IPS DF 4.7 (cell line): ENCODE measurements around the gene USP12.
"Not testable (repeated sequence)": the region's sequence is repeated elsewhere in the genome, so short reads cannot be mapped to it uniquely, and the experiment has no call there.

Experiments used
- DNase-seq: peaks from one replicate; pipeline ENCODE4 v3.0.0-alpha.2; 2013; ENCODE audit warnings: low spot score; ENCODE audit errors: extremely low read depth

The USP12 gene

GRCh38 chr13:27171244-27171826 lies at the start of gene USP12:
TSS of gene USP12 (minus strand) at chr13:27171811. CDS start at chr13:27171639, 172 bp downstream.
- DNase-seq: no peak

- DNase-seq: no peak
These were observed 48.0 kb upstream of the USP12 start for GRCh38 chr13:27219611-27220010.

GRCh38 chr13:27218861-27219260 lies 47.2 kb upstream of the USP12 start:
- not testable (repeated sequence) for DNase-seq

GRCh38 chr13:27217791-27218190 lies 46.2 kb upstream of the USP12 start:
- DNase-seq: not testable (repeated sequence)

GRCh38 chr13:27213386-27213785 lies 41.8 kb upstream of the USP12 start:
- DNase-seq: not testable (repeated sequence)

GRCh38 chr13:27211771-27212364 lies 40.3 kb upstream of the USP12 start:
- DNase-seq: no peak

- no peak for DNase-seq
These were observed 39.7 kb upstream of the USP12 start for GRCh38 chr13:27211271-27211670.

GRCh38 chr13:27208514-27208913 lies 36.9 kb upstream of the USP12 start:
- DNase-seq: no peak

GRCh38 chr13:27203854-27204253 lies 32.2 kb upstream of the USP12 start:
- no peak for DNase-seq

- no peak for DNase-seq
These were observed 31.6 kb upstream of the USP12 start for GRCh38 chr13:27203186-27203585.

- no peak for DNase-seq
These were observed 30.1 kb upstream of the USP12 start for GRCh38 chr13:27201661-27202060.

- no peak for DNase-seq
These were observed 28.9 kb upstream of the USP12 start for GRCh38 chr13:27200413-27201070.

- DNase-seq: no peak
These were observed 28.1 kb upstream of the USP12 start for GRCh38 chr13:27199696-27200095.

GRCh38 chr13:27199211-27199610 lies 27.6 kb upstream of the USP12 start:
- DNase-seq: no peak

GRCh38 chr13:27194895-27195764 lies 23.5 kb upstream of the USP12 start:
- no peak for DNase-seq

GRCh38 chr13:27194209-27194608 lies 22.6 kb upstream of the USP12 start:
- no peak for DNase-seq

GRCh38 chr13:27193496-27193895 lies 21.9 kb upstream of the USP12 start:
- DNase-seq: no peak

GRCh38 chr13:27192973-27193372 lies 21.4 kb upstream of the USP12 start:
- no peak for DNase-seq

- not testable (repeated sequence) for DNase-seq
These were observed 20.8 kb upstream of the USP12 start for GRCh38 chr13:27192367-27192766.

GRCh38 chr13:27189192-27189591 lies 17.6 kb upstream of the USP12 start:
- no peak for DNase-seq

GRCh38 chr13:27188239-27188638 lies 16.6 kb upstream of the USP12 start:
- no peak for DNase-seq

- DNase-seq: no peak
These were observed 14.7 kb upstream of the USP12 start for GRCh38 chr13:27186295-27186694.
